HepG2 (cell line): ENCODE data around the gene EPO. TPM values are rescaled to one million over a fixed set of nuclear protein-coding genes. Genes with fewer than 3 reads are reported as not detected.
A peak's percentile ranks its signal among the peaks of the same experiment; 100 is the strongest.

ENCODE experiments used
- ATAC-seq: fragments of 200-7000 bp; cut with Tn5 transposase; 3 replicates; pipeline ENCODE4 v1.9.1; 2020; ENCODE audit warnings: mild to moderate bottlenecking, moderate library complexity
- BruUV-seq: library from RNA; stranded (reverse); fragments of 400-500 nt; replicated peaks from 2 replicates; lab custom pipeline; 2021; lab: Mats Ljungman, UMichigan
- CTCF ChIA-PET: fragments of 300-600 bp; formaldehyde crosslinking; extraction: SDS; loops from one replicate; lab custom pipeline; 2021; ENCODE audit warnings: low total read pairs, inconsistent platforms, low intra/inter-chr PET ratio; lab: Yijun Ruan, JAX
- POLR2A ChIA-PET: fragments of 350-600 bp; sonication (Branson Sonifier 250); formaldehyde crosslinking; loops from one replicate; lab custom pipeline; 2020; ENCODE audit warnings: antibody characterized with exemption, inconsistent platforms; lab: Yijun Ruan, JAX
- DNase-seq: peaks from one replicate; pipeline ENCODE4 v3.0.0-alpha.2; 2015; ENCODE audit warnings: low spot score
- FAIRE-seq: peaks from 3 replicates; lab custom pipeline; 2011; peaks lifted over from hg19 to GRCh38; lab: Jason Lieb, UNC
- H2AFZ ChIP-seq: one replicate; pipeline ENCODE4 v1.6.1; 2011; ENCODE audit warnings: low read length, inconsistent platforms
- H3K27ac ChIP-seq: fragments of 300-600 bp; 3 replicates; pipeline ENCODE4 v1.8.0; 2011; ENCODE audit warnings: mixed run types, mild to moderate bottlenecking, mixed read lengths, low read length, inconsistent platforms; ENCODE audit not compliant: insufficient read depth; ENCODE audit errors: extremely low read length
- H3K27me3 ChIP-seq, 2 experiments: fragments of 200-600 bp in 1 of 2; 2 replicates in 1 of 2; 3 replicates in 1 of 2; pipeline versions ENCODE4 v1.6.0 to v1.8.0; 2011; ENCODE audit warnings: low read length in 2 of 2, mild to moderate bottlenecking in 2 of 2, moderate library complexity in 2 of 2, inconsistent platforms in 1 of 2; ENCODE audit not compliant: insufficient read depth in 2 of 2, control insufficient read depth in 1 of 2
- H3K36me3 ChIP-seq, 2 experiments: fragments of 200-600 bp in 1 of 2; replicated peaks in 1 of 2; 2 replicates in 1 of 2; 3 replicates in 1 of 2; pipeline versions ENCODE4 v1.5.1 to v1.8.0; 2011; ENCODE audit warnings: low read length in 2 of 2, inconsistent platforms in 1 of 2; ENCODE audit not compliant: insufficient read depth in 2 of 2, control insufficient read depth in 1 of 2
- H3K4me1 ChIP-seq: 2 replicates; pipeline ENCODE4 v1.5.1; 2012; ENCODE audit warnings: low read length, inconsistent platforms; ENCODE audit not compliant: insufficient read depth
- H3K4me2 ChIP-seq: 2 replicates; pipeline ENCODE4 v1.6.0; 2011; ENCODE audit warnings: low read depth, low read length, inconsistent platforms
- H3K4me3 ChIP-seq, 3 experiments: fragments of 200-600 bp in 1 of 3; sonication (generic), shearing (Covaris generic) in 1 of 3; replicated peaks in 1 of 3; 2 replicates each; pipeline ENCODE4 v1.5.1; 2011 to 2016; ENCODE audit warnings: low read length in 3 of 3, inconsistent platforms in 2 of 3, low read depth in 2 of 3, mild to moderate bottlenecking in 2 of 3, control low read depth in 1 of 3, mixed read lengths in 1 of 3; ENCODE audit not compliant: insufficient read depth in 1 of 3
- H3K79me2 ChIP-seq: one replicate; pipeline ENCODE4 v1.6.1; 2011; ENCODE audit warnings: low read length, inconsistent platforms; ENCODE audit not compliant: insufficient read depth
- H3K9ac ChIP-seq: 2 replicates; pipeline ENCODE4 v1.6.0; 2011; ENCODE audit warnings: mild to moderate bottlenecking, low read depth, low read length, inconsistent platforms; ENCODE audit not compliant: insufficient read depth
- H3K9me3 ChIP-seq: 2 replicates; pipeline ENCODE4 v1.5.1; 2012; ENCODE audit warnings: mild to moderate bottlenecking, low read length
- H4K20me1 ChIP-seq: 2 replicates; pipeline ENCODE4 v1.6.0; 2011; ENCODE audit warnings: inconsistent platforms, mild to moderate bottlenecking, low read length, moderate library complexity; ENCODE audit not compliant: insufficient read depth
- AGO2 ChIP-seq: fragments of 200-400 bp; formaldehyde crosslinking; optimal IDR thresholded peaks from 2 replicates; pipeline ENCODE3; 2017; ENCODE audit warnings: mild to moderate bottlenecking, low read depth, low read length, moderate library complexity
- FOXJ3 ChIP-seq: sonication (generic); formaldehyde crosslinking; IDR thresholded peaks from 2 replicates; pipeline ENCODE4 v1.4.0; 2020; ENCODE audit warnings: missing genetic modification reagents, mild to moderate bottlenecking, borderline replicate concordance
- POLR2A ChIP-seq, 2 experiments: IDR thresholded peaks; 2 replicates each; pipeline ENCODE4 v1.6.1; 2011; ENCODE audit warnings: low read depth in 2 of 2, low read length in 2 of 2, mild to moderate bottlenecking in 1 of 2, moderate library complexity in 1 of 2; ENCODE audit not compliant: insufficient read depth in 1 of 2
- RBM39 ChIP-seq: fragments of 200-400 bp; formaldehyde crosslinking; IDR thresholded peaks from one replicate; pipeline ENCODE4 v1.6.1; 2018; ENCODE audit warnings: antibody characterized with exemption, mild to moderate bottlenecking, low read depth, low read length; ENCODE audit not compliant: poor library complexity, severe bottlenecking
- ZNF225 ChIP-seq: sonication (generic); formaldehyde crosslinking; IDR thresholded peaks from 2 replicates; pipeline ENCODE4 v1.4.0; 2020; ENCODE audit warnings: mild to moderate bottlenecking, missing genetic modification reagents
- ZNF784 ChIP-seq: sonication (generic); formaldehyde crosslinking; IDR thresholded peaks from 2 replicates; pipeline ENCODE4 v1.5.1; 2020; ENCODE audit warnings: missing genetic modification reagents, mild to moderate bottlenecking, borderline replicate concordance
- WGBS: methylation state at CpG from one replicate; pipeline ENCODE4 v1.1.6; 2017; ENCODE audit warnings: low lambda C conversion rate; 5-methylcytosine and 5-hydroxymethylcytosine counted together
- in situ Hi-C: cut with HindIII; loops from 2 replicates; pipeline ENCODE4 v1.10.0; 2017; ENCODE audit warnings: low pct_unique_long_range_greater_than_20kb; ENCODE audit not compliant: extremely low pct_ligation_motif_present
- intact Hi-C: fragments of 100-400 bp; cut with micrococcal nuclease; formaldehyde crosslinking; loops from one replicate; pipeline ENCODE4 v1.10.0; 2022; ENCODE audit not compliant: unreplicated experiment
- polyA plus RNA-seq, 8 experiments: library from polyadenylated mRNA; depleted of rRNA in 3 of 8; stranded (reverse) in 7 of 8; unstranded in 1 of 8; fragments of >200 nt; fragmentation: Illumina TruSeq in 4 of 8; extraction: Trizol in 4 of 8; gene quantifications; 2 replicates each; pipeline versions ENCODE4 v1.2.1 to v1.2.3, GENCODE V29; 2011 to 2016; ENCODE audit warnings: low read depth in 4 of 8, missing spikeins in 1 of 8, mixed read lengths in 1 of 8; ENCODE audit not compliant: insufficient read depth in 1 of 8
- total RNA-seq, 5 experiments: library from RNA; depleted of rRNA; stranded (reverse); fragments of >200 nt; fragmentation: Illumina TruSeq; extraction: Trizol; gene quantifications; 2 replicates each; pipeline ENCODE4 v1.2.3, GENCODE V29; 2016; ENCODE audit warnings: low read depth in 1 of 5

EPO gene
- total and polyA plus RNA-seq, 2 of the 13 experiments (the other 11 are each of a cell fraction or from before 2014, with no cell fraction given): 10.3 to 25.7 TPM

- no peak overlapping the region for H3K4me3 ChIP-seq
- no peak overlapping the region for H3K4me2 ChIP-seq
- ATAC-seq: no peak
- H3K27ac ChIP-seq: no peak overlapping the region
- no peak overlapping the region for H2AFZ ChIP-seq
- H4K20me1 ChIP-seq: peaks cover 8% of the 10 kb centered on the region; the same call in 1 of the 2 replicates
- no peak for DNase-seq
- H3K27me3 ChIP-seq: no peaks in the 10 kb centered on the region
- FAIRE-seq: no peak
- CTCF ChIA-PET: no interaction called here
- no peak for TF ChIP-seq RBM39
- TF ChIP-seq POLR2A (IDR thresholded peaks at IDR 0.05; ENCODE audit: insufficient read depth in 1 of 2, low read depth in 2 of 2, low read length in 2 of 2): peak in 1 of 2 experiments; percentile 4; a peak in 1 of 4 replicates
- no peak for TF ChIP-seq FOXJ3 (CRISPR knock-in tag)
- TF ChIP-seq AGO2: peak; percentile 68
- peaks cover 45 to 66% of the 10 kb centered on the region in 2 experiments for H3K36me3 ChIP-seq
- H3K9me3 ChIP-seq: no peaks in the 10 kb centered on the region
- in situ Hi-C loops (no loop called here), intact Hi-C loops (no loop called here)
- no TSS peak for BruUV-seq
- peaks cover 14% of the 10 kb centered on the region for H3K4me1 ChIP-seq
- no peak overlapping the region for H3K9ac ChIP-seq
- POLR2A ChIA-PET: interaction anchor here (1.4 kb wide), 2 partner anchors 41 to 98 kb away, joined by 3 to 6 read pairs; partner anchors contain the start of genes FBXO24 and LRCH4
- H3K79me2 ChIP-seq: peaks cover 4% of the 10 kb centered on the region
- 95% methylated on average over 10 of the region's 37 CpGs for WGBS
Observed at GRCh38 chr7:100683659-100684533, 36.4 kb upstream of the EPO start.

GRCh38 chr7:100684534-100685042 is 35.7 kb upstream of the EPO start:
- FAIRE-seq: no peak
- Histone ChIP-seq H3K36me3 (peaks cover 49 to 73% of the 10 kb centered on the region in 2 experiments), H4K20me1 (peaks cover 13% of the 10 kb centered on the region; the same call in 1 of the 2 replicates)
- TF ChIP-seq ZNF225 (CRISPR knock-in tag) (no peak), ZNF784 (CRISPR knock-in tag) (no peak), AGO2 (peak; percentile 5)
- TF ChIP-seq, all 625 proteins: peak for 1
- Histone ChIP-seq H3K27me3 (no peaks in the 10 kb centered on the region), H3K9me3 (no peaks in the 10 kb centered on the region), H3K79me2 (peaks cover 11% of the 10 kb centered on the region), H3K4me2 (no peak overlapping the region), H3K9ac (no peak overlapping the region), H2AFZ (no peak overlapping the region), H3K27ac (no peak overlapping the region), H3K4me3 (no peak overlapping the region), H3K4me1 (peaks cover 8% of the 10 kb centered on the region)
- no TSS peak for BruUV-seq
- DNase-seq (no peak), ATAC-seq (no peak)
- in situ Hi-C loops: no loop called here
- intact Hi-C loops: no loop called here
- ChIA-PET POLR2A (no interaction called here), CTCF (no interaction called here)
- WGBS: 99% methylated on average over 12 of the region's 16 CpGs
